AG10803 (cell line): ENCODE measurements around the gene ANKRD13C.
"Not testable (repeated sequence)": the region's sequence is repeated elsewhere in the genome, so short reads cannot be mapped to it uniquely, and the experiment has no call there.

Experiments used
- DNase-seq: peaks from one replicate; pipeline ENCODE4 v3.0.0; 2010; ENCODE audit warnings: low read depth
- H3K4me3 ChIP-seq: 2 replicates; pipeline ENCODE4 v1.5.1; 2011; ENCODE audit warnings: mild to moderate bottlenecking, low read length, control low read depth
- CTCF ChIP-seq: conservative IDR thresholded peaks from 2 replicates; pipeline ENCODE4 v1.5.1; 2011; ENCODE audit warnings: mild to moderate bottlenecking, low read length, control low read depth, inconsistent platforms

ANKRD13C gene

GRCh38 chr1:70372426-70372825, 17.9 kb upstream of the ANKRD13C start:
- no peak for TF ChIP-seq CTCF
- H3K4me3 ChIP-seq: no peak overlapping the region
- no peak for DNase-seq

- not testable (repeated sequence) for H3K4me3 ChIP-seq, DNase-seq
Measured at GRCh38 chr1:70371586-70371985, 17.1 kb upstream of the ANKRD13C start.

GRCh38 chr1:70367397-70367796, 12.9 kb upstream of the ANKRD13C start:
- H3K4me3 ChIP-seq, DNase-seq: not testable (repeated sequence)

GRCh38 chr1:70366997-70367396, 12.5 kb upstream of the ANKRD13C start:
- not testable (repeated sequence) for H3K4me3 ChIP-seq, DNase-seq

- not testable (repeated sequence) for DNase-seq, H3K4me3 ChIP-seq
Measured at GRCh38 chr1:70366425-70366952, 12.0 kb upstream of the ANKRD13C start.

GRCh38 chr1:70364439-70364838, 9.9 kb upstream of the ANKRD13C start:
- no peak for DNase-seq
- H3K4me3 ChIP-seq: no peak overlapping the region
- no peak for TF ChIP-seq CTCF

- no peak for TF ChIP-seq CTCF
- H3K4me3 ChIP-seq: no peak overlapping the region
- peak; percentile 53 for DNase-seq
Measured at GRCh38 chr1:70361727-70362398, 7.3 kb upstream of the ANKRD13C start.

- DNase-seq: no peak
- TF ChIP-seq CTCF: no peak
- no peak overlapping the region for H3K4me3 ChIP-seq
Measured at GRCh38 chr1:70360321-70360720, 5.8 kb upstream of the ANKRD13C start.

GRCh38 chr1:70358921-70359564, 4.5 kb upstream of the ANKRD13C start:
- no peak for TF ChIP-seq CTCF
- peak; percentile 44 for DNase-seq
- no peak overlapping the region for H3K4me3 ChIP-seq
